Measurements from ENCODE around the gene KCNN2. TPM values are rescaled to one million over a fixed set of nuclear protein-coding genes. Genes with fewer than 3 reads are reported as not detected.

KCNN2 gene
- total and polyA plus RNA-seq, 2 of the 8 experiments (the other 6 are each of a cell fraction or from before 2014, with no cell fraction given), result 13.1 to 18.6 TPM

DNA sequence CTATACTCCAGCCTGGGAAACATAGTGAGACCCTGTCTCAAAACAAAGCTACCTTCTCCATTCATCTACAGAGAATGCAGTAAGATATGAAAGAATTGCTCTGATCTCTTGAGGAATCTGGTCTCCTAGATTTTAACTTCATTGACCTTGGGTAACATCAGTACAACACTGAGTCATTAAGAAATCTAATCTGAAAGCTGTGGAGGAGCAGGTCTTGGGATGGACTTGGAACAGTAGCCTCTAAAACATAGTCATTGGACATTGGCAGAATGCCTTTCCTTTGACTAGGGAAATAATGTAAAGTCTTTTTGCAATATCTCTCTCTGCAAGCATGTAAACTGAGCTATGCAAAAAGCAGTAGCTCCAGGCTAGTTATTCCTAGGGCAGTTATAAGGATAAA is 58.1 kb downstream of the KCNN2 start (continued):
- TF ChIP-seq CHD7 (IDR thresholded peaks at IDR 0.05; ENCODE audit: insufficient replicate concordance, low read length), result no peak
